HTR-8/SVneo (cell line): ENCODE measurements around the gene TEAD3.

ENCODE experiments used
- DNase-seq: peaks from one replicate; pipeline ENCODE4 v3.0.0; 2011; ENCODE audit warnings: low spot score, mixed read lengths; ENCODE audit not compliant: insufficient read length
- FAIRE-seq: peaks from 2 replicates; lab custom pipeline; 2011; peaks lifted over from hg19 to GRCh38; lab: Jason Lieb, UNC

The TEAD3 gene

GRCh38 chr6:35514587-35514986, 17.7 kb upstream of the TEAD3 start:
- FAIRE-seq, result no peak
- no peak for DNase-seq

GRCh38 chr6:35512740-35513139, 15.9 kb upstream of the TEAD3 start, which contains the start of gene TULP1:
Gene TULP1 (minus strand): TSS chr6:35512896. CDS start chr6:35512858, 38 bp downstream.
- DNase-seq, result no peak
- FAIRE-seq, result no peak

- DNase-seq (no peak), FAIRE-seq (no peak)
These were observed 15.1 kb upstream of the TEAD3 start for GRCh38 chr6:35512006-35512405.

GRCh38 chr6:35511562-35511941, 14.7 kb upstream of the TEAD3 start:
- DNase-seq, result no peak
- FAIRE-seq, result no peak

GRCh38 chr6:35510916-35511561, 14.2 kb upstream of the TEAD3 start:
- DNase-seq (no peak), FAIRE-seq (no peak)

- FAIRE-seq, result no peak
- DNase-seq, result no peak
These were observed 11.7 kb upstream of the TEAD3 start for GRCh38 chr6:35508542-35508941.

GRCh38 chr6:35508027-35508426, 11.1 kb upstream of the TEAD3 start:
- DNase-seq (no peak), FAIRE-seq (no peak)

- FAIRE-seq, result no peak
- no peak for DNase-seq
These were observed 10.3 kb upstream of the TEAD3 start for GRCh38 chr6:35507221-35507620.

GRCh38 chr6:35506536-35506935, 9.7 kb upstream of the TEAD3 start:
- no peak for FAIRE-seq
- no peak for DNase-seq

GRCh38 chr6:35505999-35506412, 9.1 kb upstream of the TEAD3 start:
- DNase-seq, result no peak

GRCh38 chr6:35503534-35503933, 6.7 kb upstream of the TEAD3 start:
- DNase-seq, result no peak
- no peak for FAIRE-seq

More at GRCh38 chr6:35505999-35506412, 9.1 kb upstream of the TEAD3 start:
- FAIRE-seq, result no peak

GRCh38 chr6:35501784-35502183, 4.9 kb upstream of the TEAD3 start:
- DNase-seq (no peak), FAIRE-seq (no peak)

- DNase-seq (peak; percentile 61), FAIRE-seq (no peak)
These were observed 3.9 kb upstream of the TEAD3 start for GRCh38 chr6:35500782-35501181.

GRCh38 chr6:35499372-35499771, 2.5 kb upstream of the TEAD3 start:
- FAIRE-seq (no peak), DNase-seq (no peak)

GRCh38 chr6:35498422-35499067, 1.7 kb upstream of the TEAD3 start:
- FAIRE-seq (no peak), DNase-seq (no peak)

- DNase-seq (peak; percentile 75), FAIRE-seq (no peak)
These were observed 917 bp upstream of the TEAD3 start for GRCh38 chr6:35497571-35498421.

GRCh38 chr6:35496036-35496840, 641 bp downstream of the TEAD3 start:
- no peak for DNase-seq

GRCh38 chr6:35495258-35496035, 1.4 kb downstream of the TEAD3 start:
- no peak for DNase-seq
- FAIRE-seq, result no peak

More at GRCh38 chr6:35496036-35496840, 641 bp downstream of the TEAD3 start:
- no peak for FAIRE-seq

- FAIRE-seq, result no peak
- no peak for DNase-seq
These were observed 2.7 kb downstream of the TEAD3 start for GRCh38 chr6:35494161-35494563.
